Measurements from ENCODE around the gene PTPRF.
"Not testable (repeated sequence)": the region's sequence is repeated elsewhere in the genome, so short reads cannot be mapped to it uniquely, and the experiment has no call there.

Gene PTPRF

DNA sequence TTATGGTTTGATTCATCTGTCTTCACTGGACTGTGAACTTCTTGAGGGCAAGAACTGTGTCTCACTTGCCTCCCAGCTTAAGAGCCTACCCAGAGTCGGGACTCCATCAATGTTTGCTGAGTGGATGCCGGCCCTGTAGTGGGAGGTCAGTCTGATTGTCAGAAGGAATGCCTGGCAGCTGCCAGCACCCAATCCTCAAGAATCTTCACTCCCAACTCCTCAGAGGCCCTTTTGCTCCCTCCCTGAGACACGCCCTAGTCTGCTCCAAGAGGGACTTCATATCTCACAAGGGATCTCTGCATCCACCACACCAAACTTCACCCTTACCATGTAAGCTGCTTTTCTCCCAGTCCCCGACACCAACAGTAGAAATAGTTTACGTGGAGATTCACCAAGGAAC is 104.0 kb downstream of the PTPRF start:
- Histone ChIP-seq H4K20me1 (ENCODE audit: control insufficient read depth, insufficient read depth, low read depth, low read length) (no peaks in the 10 kb centered on the region), H3K36me3 (ENCODE audit: control insufficient read depth, low read length) (no peaks in the 10 kb centered on the region), H3K4me2 (ENCODE audit: low read length) (no peak overlapping the region), H3K27ac (ENCODE audit: low read depth, low read length) (no peak overlapping the region), H3K9me2 (replicated peaks; ENCODE audit: control insufficient read depth, low read length) (no peaks in the 10 kb centered on the region), H3K4me3 (ENCODE audit: low read length) (no peak overlapping the region), H3K79me2 (ENCODE audit: control insufficient read depth, low read length) (no peaks in the 10 kb centered on the region), H3K4me1 (ENCODE audit: control insufficient read depth, low read length) (no peaks in the 10 kb centered on the region), H3K27me3 (ENCODE audit: control insufficient read depth, low read length) (no peaks in the 10 kb centered on the region), H3F3A (ENCODE audit: control insufficient read depth, insufficient read depth) (no peaks in the 10 kb centered on the region), H3K9me3 (ENCODE audit: control insufficient read depth, insufficient read depth, low read length) (no peaks in the 10 kb centered on the region)
- TF ChIP-seq, protein P1, sequence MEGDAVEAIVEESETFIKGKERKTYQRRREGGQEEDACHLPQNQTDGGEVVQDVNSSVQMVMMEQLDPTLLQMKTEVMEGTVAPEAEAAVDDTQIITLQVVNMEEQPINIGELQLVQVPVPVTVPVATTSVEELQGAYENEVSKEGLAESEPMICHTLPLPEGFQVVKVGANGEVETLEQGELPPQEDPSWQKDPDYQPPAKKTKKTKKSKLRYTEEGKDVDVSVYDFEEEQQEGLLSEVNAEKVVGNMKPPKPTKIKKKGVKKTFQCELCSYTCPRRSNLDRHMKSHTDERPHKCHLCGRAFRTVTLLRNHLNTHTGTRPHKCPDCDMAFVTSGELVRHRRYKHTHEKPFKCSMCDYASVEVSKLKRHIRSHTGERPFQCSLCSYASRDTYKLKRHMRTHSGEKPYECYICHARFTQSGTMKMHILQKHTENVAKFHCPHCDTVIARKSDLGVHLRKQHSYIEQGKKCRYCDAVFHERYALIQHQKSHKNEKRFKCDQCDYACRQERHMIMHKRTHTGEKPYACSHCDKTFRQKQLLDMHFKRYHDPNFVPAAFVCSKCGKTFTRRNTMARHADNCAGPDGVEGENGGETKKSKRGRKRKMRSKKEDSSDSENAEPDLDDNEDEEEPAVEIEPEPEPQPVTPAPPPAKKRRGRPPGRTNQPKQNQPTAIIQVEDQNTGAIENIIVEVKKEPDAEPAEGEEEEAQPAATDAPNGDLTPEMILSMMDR (IDR thresholded peaks at IDR 0.05; ENCODE audit: low read depth, low read length, poor library complexity, severe bottlenecking), result no peak
- no peak for TF ChIP-seq EZH2phosphoT487 (IDR thresholded peaks at IDR 0.05; ENCODE audit: borderline replicate concordance, low read length)

DNA sequence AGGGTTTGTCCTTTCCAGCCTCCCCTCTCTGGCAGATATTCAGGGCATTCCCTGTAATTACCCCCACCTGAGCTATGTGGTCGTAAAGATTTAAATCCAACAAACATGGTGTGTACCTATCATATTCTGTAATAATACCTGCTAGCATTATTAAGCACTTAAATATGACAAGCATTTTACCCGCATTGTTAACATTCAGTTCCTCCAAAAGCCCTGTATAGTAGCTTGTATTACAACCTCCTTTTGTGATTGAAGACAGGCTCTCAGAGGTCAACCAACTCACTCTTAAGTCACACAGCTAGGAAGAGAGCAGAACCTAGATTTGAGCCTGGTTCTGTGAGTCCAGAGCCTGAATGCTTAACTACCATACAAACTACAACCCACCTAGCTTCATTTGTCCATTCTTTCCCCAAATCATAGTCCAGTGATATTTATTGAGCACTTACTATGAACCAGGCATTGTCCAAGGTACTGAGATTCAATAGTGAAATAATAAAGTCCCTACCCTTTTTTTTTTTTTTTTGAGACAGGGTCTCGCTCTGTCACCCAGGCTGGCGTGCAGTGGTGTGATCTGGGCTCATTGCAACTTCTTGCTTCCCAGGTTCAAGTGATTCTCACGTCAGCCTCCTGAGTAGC is 105.4 kb downstream of the PTPRF start:
- H3K27me3 ChIP-seq (ENCODE audit: control insufficient read depth, low read length), result no peaks in the 10 kb centered on the region
- no peak for TF ChIP-seq EZH2phosphoT487 (IDR thresholded peaks at IDR 0.05; ENCODE audit: borderline replicate concordance, low read length)
- TF ChIP-seq, protein P1 (IDR thresholded peaks at IDR 0.05; ENCODE audit: low read depth, low read length, poor library complexity, severe bottlenecking), result no peak
- H3K9me3 ChIP-seq (ENCODE audit: control insufficient read depth, insufficient read depth, low read length), result no peaks in the 10 kb centered on the region
- no peaks in the 10 kb centered on the region for H3F3A ChIP-seq (ENCODE audit: control insufficient read depth, insufficient read depth)
- H3K79me2 ChIP-seq (ENCODE audit: control insufficient read depth, low read length), result no peaks in the 10 kb centered on the region
- no peak overlapping the region for H3K4me2 ChIP-seq (ENCODE audit: low read length)
- H3K4me3 ChIP-seq (ENCODE audit: low read length), result no peak overlapping the region
- no peaks in the 10 kb centered on the region for H4K20me1 ChIP-seq (ENCODE audit: control insufficient read depth, insufficient read depth, low read depth, low read length)
- H3K36me3 ChIP-seq (ENCODE audit: control insufficient read depth, low read length), result no peaks in the 10 kb centered on the region
- no peak overlapping the region for H3K27ac ChIP-seq (ENCODE audit: low read depth, low read length)
- H3K9me2 ChIP-seq (replicated peaks; ENCODE audit: control insufficient read depth, low read length), result no peaks in the 10 kb centered on the region
- no peaks in the 10 kb centered on the region for H3K4me1 ChIP-seq (ENCODE audit: control insufficient read depth, low read length)

DNA sequence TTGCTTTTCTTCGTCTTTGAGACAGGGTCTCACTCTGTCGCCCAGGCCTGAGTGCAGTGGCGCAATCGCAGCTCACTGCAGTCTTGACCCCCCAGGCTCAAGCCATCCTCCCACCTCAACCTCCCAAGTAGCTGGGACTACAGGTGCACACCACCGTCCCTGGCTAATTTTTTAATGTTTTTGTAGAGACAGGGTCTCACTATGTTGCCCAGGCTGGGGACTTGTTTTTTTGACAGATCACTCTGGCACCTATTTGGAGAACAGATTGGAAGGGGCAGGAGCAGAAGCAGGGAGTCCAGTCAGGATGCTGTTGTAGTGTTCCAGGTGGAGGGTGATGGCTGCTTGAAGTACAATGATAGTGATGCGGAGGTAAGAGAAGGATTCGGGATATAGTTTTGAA is 106.6 kb downstream of the PTPRF start:
- H4K20me1 ChIP-seq (ENCODE audit: control insufficient read depth, insufficient read depth, low read depth, low read length), result no peaks in the 10 kb centered on the region
- no peaks in the 10 kb centered on the region for H3K36me3 ChIP-seq (ENCODE audit: control insufficient read depth, low read length)
- H3K27ac ChIP-seq (ENCODE audit: low read depth, low read length), result no peak overlapping the region
- no peaks in the 10 kb centered on the region for H3K9me2 ChIP-seq (replicated peaks; ENCODE audit: control insufficient read depth, low read length)
- no peak overlapping the region for H3K4me3 ChIP-seq (ENCODE audit: low read length)
- no peaks in the 10 kb centered on the region for H3K79me2 ChIP-seq (ENCODE audit: control insufficient read depth, low read length)
- H3K4me1 ChIP-seq (ENCODE audit: control insufficient read depth, low read length), result no peaks in the 10 kb centered on the region
- H3K9me3 ChIP-seq (ENCODE audit: control insufficient read depth, insufficient read depth, low read length), result no peaks in the 10 kb centered on the region
- no peaks in the 10 kb centered on the region for H3F3A ChIP-seq (ENCODE audit: control insufficient read depth, insufficient read depth)
- H3K4me2 ChIP-seq (ENCODE audit: low read length), result no peak overlapping the region
- TF ChIP-seq, protein P1 (IDR thresholded peaks at IDR 0.05; ENCODE audit: low read depth, low read length, poor library complexity, severe bottlenecking), result no peak
- TF ChIP-seq EZH2phosphoT487 (IDR thresholded peaks at IDR 0.05; ENCODE audit: borderline replicate concordance, low read length), result no peak
- H3K27me3 ChIP-seq (ENCODE audit: control insufficient read depth, low read length), result no peaks in the 10 kb centered on the region

DNA sequence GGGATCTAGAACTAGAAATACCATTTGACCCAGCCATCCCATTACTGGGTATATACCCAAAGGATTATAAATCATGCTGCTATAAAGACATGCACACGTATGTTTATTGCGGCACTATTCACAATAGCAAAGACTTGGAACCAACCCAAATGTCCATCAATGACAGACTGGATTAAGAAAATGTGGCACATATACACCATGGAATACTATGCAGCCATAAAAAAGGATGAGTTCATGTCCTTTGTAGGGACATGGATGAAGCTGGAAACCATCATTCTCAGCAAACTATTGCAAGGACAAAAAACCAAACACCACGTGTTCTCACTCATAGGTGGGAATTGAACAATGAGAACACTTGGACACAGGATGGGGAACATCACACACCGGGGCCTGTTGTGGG is 107.7 kb downstream of the PTPRF start:
- not testable (repeated sequence) for H3K79me2 ChIP-seq (ENCODE audit: control insufficient read depth, low read length); H3F3A ChIP-seq (ENCODE audit: control insufficient read depth, insufficient read depth)

More for the DNA sequence above, 107.7 kb downstream of the PTPRF start:
- H3K4me2 ChIP-seq (ENCODE audit: low read length); H3K27ac ChIP-seq (ENCODE audit: low read depth, low read length); H3K36me3 ChIP-seq (ENCODE audit: control insufficient read depth, low read length); H3K9me3 ChIP-seq (ENCODE audit: control insufficient read depth, insufficient read depth, low read length); H3K27me3 ChIP-seq (ENCODE audit: control insufficient read depth, low read length); H3K9me2 ChIP-seq (replicated peaks; ENCODE audit: control insufficient read depth, low read length); H4K20me1 ChIP-seq (ENCODE audit: control insufficient read depth, insufficient read depth, low read depth, low read length); H3K4me1 ChIP-seq (ENCODE audit: control insufficient read depth, low read length); H3K4me3 ChIP-seq (ENCODE audit: low read length): not testable (repeated sequence)
